GM12864 (cell line): ENCODE measurements around the gene STXBP4.

ENCODE experiments used
- DNase-seq: peaks from one replicate; pipeline ENCODE4 v3.0.0-alpha.2; 2011; ENCODE audit warnings: low read depth
- H3K4me3 ChIP-seq: 2 replicates; pipeline ENCODE4 v1.5.1; 2011; ENCODE audit warnings: mild to moderate bottlenecking, low read depth, low read length, control low read depth
- CTCF ChIP-seq: IDR thresholded peaks from 2 replicates; pipeline ENCODE4 v1.5.1; 2011; ENCODE audit warnings: low read depth, mild to moderate bottlenecking, moderate library complexity, low read length, control low read depth, inconsistent platforms; ENCODE audit errors: missing control alignments

Gene STXBP4

GRCh38 chr17:54968988-54969332 is 395 bp downstream of the STXBP4 start:
- peak overlapping the region; percentile 71 for H3K4me3 ChIP-seq
- DNase-seq = peak; percentile 15
- no peak for TF ChIP-seq CTCF

GRCh38 chr17:54969658-54970572 is 1.4 kb downstream of the STXBP4 start:
- no peak for TF ChIP-seq CTCF
- DNase-seq = no peak
- H3K4me3 ChIP-seq = peak overlapping the region; percentile 71

- no peak for TF ChIP-seq CTCF
- no peak for DNase-seq
Measured at GRCh38 chr17:54971147-54971546, 2.6 kb downstream of the STXBP4 start.

GRCh38 chr17:54971901-54972300 is 3.3 kb downstream of the STXBP4 start:
- TF ChIP-seq CTCF = no peak
- DNase-seq = no peak

More at GRCh38 chr17:54971147-54971546, 2.6 kb downstream of the STXBP4 start:
- H3K4me3 ChIP-seq = no peak overlapping the region

GRCh38 chr17:54972406-54973138 is 4.0 kb downstream of the STXBP4 start:
- no peak for DNase-seq
- H3K4me3 ChIP-seq = no peak overlapping the region
- TF ChIP-seq CTCF = no peak

More at GRCh38 chr17:54971901-54972300, 3.3 kb downstream of the STXBP4 start:
- no peak overlapping the region for H3K4me3 ChIP-seq

GRCh38 chr17:54974759-54975158 is 6.2 kb downstream of the STXBP4 start:
- no peak overlapping the region for H3K4me3 ChIP-seq
- TF ChIP-seq CTCF = no peak
- no peak for DNase-seq
